Uterus (tissue), 2 donors: ENCODE measurements around the gene SPTB.

Experiments
- POLR2A ChIP-seq, 2 donors: fragments of 450-650 bp; IDR thresholded peaks; one replicate each; pipeline ENCODE4 v1.6.1; 2016; ENCODE audit warnings: antibody characterized with exemption in 2 of 2, mild to moderate bottlenecking in 1 of 2, moderate library complexity in 1 of 2
- TF ChIP-seq, protein P1 (sequence below), 4 experiments: fragments of 200-600 bp in 2 of 4; fragments of 450-650 bp in 2 of 4; sonication (generic) in 2 of 4; IDR thresholded peaks; one replicate each; pipeline ENCODE4 v1.5.1; 2016 to 2019; ENCODE audit warnings: antibody characterized with exemption in 4 of 4, mild to moderate bottlenecking in 2 of 4, moderate library complexity in 1 of 4

DNA sequence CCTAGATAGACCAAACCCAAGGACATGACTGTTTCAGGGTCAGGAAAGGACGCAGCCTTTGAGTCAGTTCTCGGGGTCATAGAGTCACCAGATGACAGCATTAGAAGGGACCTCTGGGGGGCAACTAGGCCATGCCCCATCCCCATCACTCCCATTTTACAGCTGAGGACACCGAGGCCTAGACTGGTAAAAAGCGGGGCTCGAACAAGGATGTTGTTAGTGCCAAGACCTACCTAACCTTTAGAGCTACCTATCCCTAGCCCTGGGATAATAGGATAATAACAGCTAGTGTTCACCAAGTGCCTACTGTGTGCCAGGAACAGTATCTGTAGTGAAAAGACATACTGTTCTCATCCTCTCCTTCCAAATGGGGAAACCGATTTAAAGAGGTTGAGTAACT, 126.8 kb downstream of the SPTB start:
- no peak for TF ChIP-seq POLR2A (IDR thresholded peaks at IDR 0.05)
- TF ChIP-seq, protein P1, sequence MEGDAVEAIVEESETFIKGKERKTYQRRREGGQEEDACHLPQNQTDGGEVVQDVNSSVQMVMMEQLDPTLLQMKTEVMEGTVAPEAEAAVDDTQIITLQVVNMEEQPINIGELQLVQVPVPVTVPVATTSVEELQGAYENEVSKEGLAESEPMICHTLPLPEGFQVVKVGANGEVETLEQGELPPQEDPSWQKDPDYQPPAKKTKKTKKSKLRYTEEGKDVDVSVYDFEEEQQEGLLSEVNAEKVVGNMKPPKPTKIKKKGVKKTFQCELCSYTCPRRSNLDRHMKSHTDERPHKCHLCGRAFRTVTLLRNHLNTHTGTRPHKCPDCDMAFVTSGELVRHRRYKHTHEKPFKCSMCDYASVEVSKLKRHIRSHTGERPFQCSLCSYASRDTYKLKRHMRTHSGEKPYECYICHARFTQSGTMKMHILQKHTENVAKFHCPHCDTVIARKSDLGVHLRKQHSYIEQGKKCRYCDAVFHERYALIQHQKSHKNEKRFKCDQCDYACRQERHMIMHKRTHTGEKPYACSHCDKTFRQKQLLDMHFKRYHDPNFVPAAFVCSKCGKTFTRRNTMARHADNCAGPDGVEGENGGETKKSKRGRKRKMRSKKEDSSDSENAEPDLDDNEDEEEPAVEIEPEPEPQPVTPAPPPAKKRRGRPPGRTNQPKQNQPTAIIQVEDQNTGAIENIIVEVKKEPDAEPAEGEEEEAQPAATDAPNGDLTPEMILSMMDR (IDR thresholded peaks at IDR 0.05), result no peak
